ENCODE measurements around the gene MARCHF7. TPM values are rescaled to one million over a fixed set of nuclear protein-coding genes. Genes with fewer than 3 reads are reported as not detected.
"Not testable (repeated sequence)": the region's sequence is repeated elsewhere in the genome, so short reads cannot be mapped to it uniquely, and the experiment has no call there.

MARCHF7 gene
- total RNA-seq, 1 donor from 2014 or later, result 131 TPM

DNA sequence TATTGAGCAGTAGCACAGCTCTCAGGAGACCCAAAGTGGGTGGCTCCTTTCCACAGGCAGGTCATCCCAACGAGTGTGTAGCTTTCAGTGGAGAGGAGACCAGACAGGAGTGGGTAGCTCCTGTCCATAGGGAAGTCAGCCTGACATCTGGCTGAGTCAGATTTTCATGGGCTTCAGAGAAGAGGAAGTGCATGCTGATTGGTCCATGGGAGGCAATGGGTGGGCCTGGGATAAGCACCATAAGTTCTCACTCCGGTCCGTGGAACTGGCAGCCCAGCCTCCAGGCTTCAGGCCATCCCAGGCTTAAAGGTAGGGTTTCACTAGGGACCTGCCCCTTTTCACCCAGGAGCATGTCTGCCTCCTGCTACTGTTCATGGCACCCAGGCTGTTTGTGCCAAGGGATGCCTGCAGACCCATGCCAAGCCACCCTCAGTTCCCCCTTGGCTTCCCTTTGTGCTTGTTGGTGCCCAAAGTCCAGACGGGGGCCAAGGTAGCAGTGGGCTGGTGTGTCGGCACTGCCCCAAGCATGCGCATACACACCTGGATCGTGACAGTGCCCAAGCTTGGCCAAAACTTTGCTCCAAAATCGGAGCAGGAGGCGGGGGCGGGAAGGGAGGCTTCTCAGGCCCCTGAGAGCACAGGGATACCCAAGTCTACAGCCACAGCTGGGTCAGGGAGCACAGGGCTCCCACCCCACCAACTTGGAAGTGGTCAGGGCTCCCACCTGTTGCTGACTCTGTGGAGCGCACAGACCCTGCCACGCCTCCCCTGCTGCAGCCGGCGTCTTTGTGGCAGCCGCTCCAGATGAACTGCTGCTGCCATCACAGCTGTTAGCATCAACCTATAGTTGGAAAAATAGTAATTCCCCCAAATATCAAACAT lies 26.4 kb downstream of the MARCHF7 start:
- Mint-ChIP-seq H3K27ac (no peak overlapping the region), H3K4me1 (no peaks in the 10 kb centered on the region), H3K4me3 (no peak overlapping the region), H3K27me3 (ENCODE audit: low read depth) (no peaks in the 10 kb centered on the region), H3K36me3 (peaks cover 42% of the 10 kb centered on the region), H3K9me3 (peaks cover 7% of the 10 kb centered on the region)
- no peak for DNase-seq (ENCODE audit: low spot score in 2 of 2, unreplicated experiment in 2 of 2)
- no peak for TF ChIP-seq CTCF (IDR thresholded peaks at IDR 0.05; ENCODE audit: unreplicated experiment)

DNA sequence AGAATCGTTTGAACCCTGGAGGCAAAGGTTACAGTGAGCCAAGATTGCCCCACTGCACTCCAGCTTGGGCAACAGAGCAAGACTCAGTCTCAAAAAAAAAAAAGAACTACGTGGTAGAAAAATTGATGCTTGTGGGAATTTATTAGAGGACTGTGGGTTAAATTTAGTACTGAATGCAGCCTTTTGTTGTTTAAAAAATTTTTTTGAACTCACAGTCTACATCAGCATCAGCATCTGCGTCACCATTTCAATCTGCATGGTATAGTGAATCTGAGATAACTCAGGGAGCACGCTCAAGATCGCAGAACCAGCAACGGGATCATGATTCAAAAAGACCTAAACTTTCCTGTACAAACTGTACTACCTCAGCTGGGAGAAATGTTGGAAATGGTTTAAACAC lies 30.5 kb downstream of the MARCHF7 start:
- TF ChIP-seq CTCF (IDR thresholded peaks at IDR 0.05; ENCODE audit: unreplicated experiment), result no peak
- no peak for DNase-seq (ENCODE audit: low spot score in 2 of 2, unreplicated experiment in 2 of 2)
- H3K27ac Mint-ChIP-seq, result no peak overlapping the region
- no peaks in the 10 kb centered on the region for H3K27me3 Mint-ChIP-seq (ENCODE audit: low read depth)
- H3K4me1 Mint-ChIP-seq, result peaks cover 6% of the 10 kb centered on the region
- no peaks in the 10 kb centered on the region for H3K9me3 Mint-ChIP-seq
- H3K36me3 Mint-ChIP-seq, result peaks cover 42% of the 10 kb centered on the region
- no peak overlapping the region for H3K4me3 Mint-ChIP-seq

DNA sequence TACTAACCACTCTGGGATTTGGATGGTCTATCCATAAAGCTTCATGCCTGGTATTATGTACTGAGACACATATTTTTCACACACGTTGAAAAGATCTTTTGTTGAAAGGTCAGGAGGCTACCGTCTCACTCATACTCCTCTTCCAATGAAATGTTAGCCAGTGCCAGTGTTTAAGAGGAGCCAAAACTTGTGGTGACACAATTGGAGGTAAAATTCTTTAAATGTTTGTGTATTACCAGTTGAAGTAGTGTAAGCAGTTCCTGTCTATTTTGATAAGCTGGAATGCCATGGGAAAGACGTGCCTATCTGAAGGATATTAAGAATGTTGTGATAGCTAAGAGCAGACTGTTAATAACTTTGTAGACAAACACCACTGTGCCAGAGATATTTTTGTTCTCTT lies 32.1 kb downstream of the MARCHF7 start:
- H3K27me3 Mint-ChIP-seq (ENCODE audit: low read depth), result no peaks in the 10 kb centered on the region
- H3K9me3 Mint-ChIP-seq, result peaks cover 7% of the 10 kb centered on the region
- no peak for TF ChIP-seq CTCF (IDR thresholded peaks at IDR 0.05; ENCODE audit: unreplicated experiment)
- peaks cover 49% of the 10 kb centered on the region for H3K36me3 Mint-ChIP-seq
- no peak overlapping the region for H3K4me3 Mint-ChIP-seq
- H3K4me1 Mint-ChIP-seq, result peaks cover 6% of the 10 kb centered on the region
- no peak for DNase-seq (ENCODE audit: low spot score in 2 of 2, unreplicated experiment in 2 of 2)
- peak overlapping the region; percentile 71 for H3K27ac Mint-ChIP-seq

GRCh38 chr2:159745237-159745636 lies 32.9 kb downstream of the MARCHF7 start:
- H3K4me1 Mint-ChIP-seq; DNase-seq (ENCODE audit: low spot score in 2 of 2, unreplicated experiment in 2 of 2); H3K27me3 Mint-ChIP-seq (ENCODE audit: low read depth); H3K9me3 Mint-ChIP-seq; H3K4me3 Mint-ChIP-seq: not testable (repeated sequence)
- H3K27ac Mint-ChIP-seq, result peak overlapping the region; percentile 24
- peaks cover 47% of the 10 kb centered on the region for H3K36me3 Mint-ChIP-seq

- peaks cover 6% of the 10 kb centered on the region for H3K4me1 Mint-ChIP-seq
- peaks cover 56% of the 10 kb centered on the region for H3K36me3 Mint-ChIP-seq
- H3K27ac Mint-ChIP-seq, result no peak overlapping the region
- H3K27me3 Mint-ChIP-seq (ENCODE audit: low read depth), result no peaks in the 10 kb centered on the region
- no peak for DNase-seq (ENCODE audit: low spot score in 2 of 2, unreplicated experiment in 2 of 2)
- no peak overlapping the region for H3K4me3 Mint-ChIP-seq
- TF ChIP-seq CTCF (IDR thresholded peaks at IDR 0.05; ENCODE audit: unreplicated experiment), result no peak
- peaks cover 7% of the 10 kb centered on the region for H3K9me3 Mint-ChIP-seq
These were observed 35.8 kb downstream of the MARCHF7 start for GRCh38 chr2:159748089-159748488.

DNA sequence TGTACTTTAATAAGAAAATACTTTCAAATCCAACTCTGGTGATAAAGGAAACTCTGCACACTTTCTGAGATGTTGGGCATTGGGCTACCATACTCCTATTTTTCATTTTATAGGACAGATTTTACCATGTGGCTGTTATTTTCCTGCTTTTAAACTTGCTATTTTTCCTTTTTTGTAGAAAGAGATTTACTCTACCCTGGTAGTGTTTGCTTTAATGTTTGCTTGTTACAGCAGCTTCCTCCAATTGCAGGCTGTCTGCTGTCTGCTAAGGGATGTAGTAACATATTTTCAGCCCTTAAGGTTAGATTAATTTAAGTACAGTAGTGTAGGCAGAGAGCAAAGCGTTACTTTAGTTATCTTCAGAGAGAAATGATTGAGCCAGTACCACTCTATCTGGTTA lies 38.6 kb downstream of the MARCHF7 start:
- H3K4me3 Mint-ChIP-seq, result no peak overlapping the region
- peaks cover 39% of the 10 kb centered on the region for H3K36me3 Mint-ChIP-seq
- H3K27me3 Mint-ChIP-seq (ENCODE audit: low read depth), result no peaks in the 10 kb centered on the region
- H3K4me1 Mint-ChIP-seq, result no peaks in the 10 kb centered on the region
- peaks cover 7% of the 10 kb centered on the region for H3K9me3 Mint-ChIP-seq
- DNase-seq (ENCODE audit: low spot score in 2 of 2, unreplicated experiment in 2 of 2), result no peak
- no peak for TF ChIP-seq CTCF (IDR thresholded peaks at IDR 0.05; ENCODE audit: unreplicated experiment)
- no peak overlapping the region for H3K27ac Mint-ChIP-seq

Data from mesothelial cell of epicardium (in vitro differentiated cells).